ENCODE results near the gene LAMC1.

DNA sequence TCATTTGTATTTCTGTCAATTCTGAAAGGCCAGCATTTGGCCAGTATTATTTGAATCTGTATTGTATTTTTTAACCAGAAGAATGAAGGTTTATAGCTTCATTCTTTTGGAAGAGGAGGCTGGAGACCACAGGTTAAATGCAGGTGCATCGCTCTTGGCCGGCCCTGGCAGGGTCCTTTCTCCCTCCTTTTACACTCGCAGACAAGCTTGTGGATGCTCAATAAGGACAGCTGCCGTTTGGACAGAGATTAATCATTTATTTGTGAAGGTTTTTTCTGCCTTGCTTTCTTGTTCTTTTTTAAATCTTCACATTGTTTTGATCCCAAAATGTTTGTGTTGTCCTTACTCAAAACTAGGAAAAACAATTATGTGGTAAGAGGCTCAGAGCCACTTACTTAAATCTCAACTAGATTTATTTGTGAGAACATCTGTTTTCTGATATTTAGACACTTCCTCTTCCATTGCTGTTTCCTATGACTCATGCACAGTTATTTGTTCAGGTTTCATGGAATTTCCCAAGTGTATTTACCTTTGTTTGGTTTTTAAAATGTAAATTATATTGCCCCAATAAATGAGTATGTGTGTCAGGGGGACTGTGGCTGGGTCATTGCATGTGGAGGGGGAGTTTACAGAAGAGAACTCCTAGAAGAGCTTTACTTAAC lies 116.2 kb downstream of the LAMC1 start:
- TF ChIP-seq POLR2AphosphoS5 (IDR thresholded peaks at IDR 0.05; ENCODE audit: low read depth, low read length) (no peak), POLR2A (IDR thresholded peaks at IDR 0.05; ENCODE audit: low read depth, low read length) (no peak)

Data from GM12892 (cell line).